Activated CD4-positive, CD25-positive, alpha-beta regulatory T cell treated with anti-CD3 and anti-CD28 coated beads, Interleukin-2, amount 50 U/mL, for 72 hours (primary cell): ENCODE measurements around the gene ZNF429.
"Not testable (repeated sequence)": the region's sequence is repeated elsewhere in the genome, so short reads cannot be mapped to it uniquely, and the experiment has no call there.

Experiments used
- DNase-seq: peaks from one replicate; pipeline ENCODE4 v3.0.0; 2021

Gene ZNF429

DNA sequence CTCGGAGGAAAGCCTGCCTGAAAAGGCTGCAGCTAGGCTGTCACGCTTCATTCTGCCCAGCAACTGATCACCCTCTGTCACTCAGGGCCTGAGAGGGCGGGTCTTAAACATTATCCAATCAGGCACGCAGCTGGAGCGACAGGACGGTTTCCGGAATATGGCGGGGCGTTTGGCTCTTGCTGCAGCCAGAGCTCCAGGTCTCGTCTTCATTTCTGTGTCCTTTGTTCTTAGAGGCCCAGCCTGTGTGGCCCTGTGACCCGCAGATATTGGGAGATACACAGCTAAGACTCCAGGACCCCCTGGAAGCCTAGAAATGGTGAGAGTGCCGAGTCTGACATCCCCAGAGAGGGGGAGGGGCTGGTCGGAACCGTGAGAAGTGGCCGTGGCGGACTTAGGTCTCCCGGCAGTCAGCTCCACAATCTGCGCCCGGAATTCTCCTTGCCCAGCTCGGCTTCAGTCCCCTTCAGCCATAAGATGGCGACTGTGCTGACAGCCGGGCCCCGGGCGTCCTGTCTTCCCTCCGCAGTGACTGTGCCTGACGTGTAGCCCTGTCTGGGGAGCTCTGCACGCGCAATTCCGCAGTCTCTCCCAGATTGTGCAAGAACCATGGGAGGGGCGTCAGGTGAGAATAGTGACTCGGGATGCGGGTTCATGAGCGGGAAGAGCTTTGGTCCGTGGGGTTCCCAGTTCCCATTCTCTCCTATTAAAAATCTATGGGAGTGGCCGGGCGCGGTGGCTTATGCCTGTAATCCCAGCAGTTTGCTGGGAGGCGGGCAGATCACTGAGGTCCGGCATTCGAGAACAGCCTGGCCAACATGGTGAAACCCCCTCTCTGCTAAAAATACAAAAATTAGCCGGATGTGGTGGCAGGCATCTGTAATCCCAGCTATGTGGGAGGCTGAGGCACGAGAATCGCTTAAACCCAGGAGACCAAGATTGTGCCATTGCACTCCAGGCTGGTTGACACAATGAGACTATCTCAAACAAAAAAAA is at the start of gene ZNF429:
Gene ZNF429 (plus strand): TSS at position 144 of the 993 bp plus-strand sequence. CDS start 170 bp downstream, at position 314.
- peak; percentile 82 for DNase-seq

GRCh38 chr19:21460686-21461085 is 44.7 kb upstream of the ZNF429 start:
- no peak for DNase-seq

- no peak for DNase-seq
These were observed 42.9 kb upstream of the ZNF429 start for GRCh38 chr19:21462540-21462939.

DNA sequence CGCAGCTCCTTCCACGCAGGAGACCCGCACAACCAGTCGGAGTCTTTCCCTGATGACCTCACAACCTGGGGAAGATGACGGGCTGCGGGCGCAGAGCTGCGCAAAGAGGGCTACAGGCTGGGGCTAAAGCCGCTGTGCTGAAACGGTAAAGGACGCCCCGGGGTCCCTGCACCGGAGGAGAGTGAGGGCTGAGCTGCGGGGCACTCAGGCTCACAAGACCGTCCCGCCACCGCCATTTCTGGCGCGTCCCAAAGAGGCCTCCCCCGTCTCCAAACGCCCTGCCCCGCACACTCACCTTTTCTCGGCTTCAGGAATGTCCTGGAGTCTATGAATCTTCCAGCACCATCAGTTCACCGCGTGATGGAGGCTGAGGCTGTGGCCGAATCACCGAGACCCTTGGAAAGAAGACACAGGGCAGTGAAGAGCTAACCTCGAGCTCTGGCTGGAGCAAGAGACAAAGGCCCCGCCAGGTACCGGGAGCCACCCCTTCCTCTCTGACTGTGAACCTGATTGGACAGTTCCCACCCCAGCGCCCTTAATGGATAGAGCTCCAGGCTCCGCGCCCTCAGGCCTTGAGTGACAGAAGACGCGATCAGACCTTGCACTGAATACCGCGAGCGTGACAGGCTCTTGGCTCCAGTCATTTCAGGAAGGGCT is 41.8 kb upstream of the ZNF429 start:
- peak; percentile 35 for DNase-seq

DNA sequence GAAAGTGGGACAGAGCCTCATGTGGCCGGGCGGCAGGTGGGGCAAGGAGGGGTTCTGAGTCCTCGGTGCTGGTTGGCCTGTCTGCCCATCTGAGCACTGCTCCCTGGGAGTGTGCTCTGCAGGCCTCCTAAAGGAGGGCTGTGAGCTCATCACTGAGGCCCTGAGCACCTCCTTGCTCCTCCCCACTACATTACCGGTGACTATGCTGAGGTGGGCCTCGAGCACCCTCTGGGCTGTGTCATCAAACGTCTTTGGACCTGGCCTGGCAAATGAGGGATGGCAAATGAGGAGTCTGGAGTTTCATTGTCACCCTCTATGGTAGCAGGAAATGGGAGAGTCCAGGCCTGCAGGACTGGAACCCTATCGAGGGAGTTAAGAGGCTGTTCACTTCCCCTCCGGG is 38.8 kb upstream of the ZNF429 start:
- no peak for DNase-seq

- no peak for DNase-seq
These were observed 36.6 kb upstream of the ZNF429 start for GRCh38 chr19:21468791-21469190.

DNA sequence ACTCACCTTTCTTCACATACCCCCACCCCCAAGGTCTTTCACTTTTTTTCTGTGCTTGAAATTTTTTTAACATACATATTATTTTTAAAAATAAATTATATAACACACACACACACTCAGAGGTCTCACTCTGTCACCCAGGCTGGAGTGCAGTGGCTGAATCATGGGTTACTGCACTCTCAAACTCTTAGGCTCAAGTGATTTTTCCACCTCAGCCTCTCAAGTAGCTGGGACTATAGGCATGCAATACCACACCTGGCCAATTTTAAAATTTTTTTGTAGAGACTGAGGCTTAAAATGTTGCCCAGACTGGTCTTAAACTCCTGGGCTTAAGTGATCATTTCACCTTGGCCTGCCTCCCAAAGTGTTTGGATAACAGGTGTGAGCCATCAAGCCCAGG is 32.9 kb upstream of the ZNF429 start:
- no peak for DNase-seq

DNA sequence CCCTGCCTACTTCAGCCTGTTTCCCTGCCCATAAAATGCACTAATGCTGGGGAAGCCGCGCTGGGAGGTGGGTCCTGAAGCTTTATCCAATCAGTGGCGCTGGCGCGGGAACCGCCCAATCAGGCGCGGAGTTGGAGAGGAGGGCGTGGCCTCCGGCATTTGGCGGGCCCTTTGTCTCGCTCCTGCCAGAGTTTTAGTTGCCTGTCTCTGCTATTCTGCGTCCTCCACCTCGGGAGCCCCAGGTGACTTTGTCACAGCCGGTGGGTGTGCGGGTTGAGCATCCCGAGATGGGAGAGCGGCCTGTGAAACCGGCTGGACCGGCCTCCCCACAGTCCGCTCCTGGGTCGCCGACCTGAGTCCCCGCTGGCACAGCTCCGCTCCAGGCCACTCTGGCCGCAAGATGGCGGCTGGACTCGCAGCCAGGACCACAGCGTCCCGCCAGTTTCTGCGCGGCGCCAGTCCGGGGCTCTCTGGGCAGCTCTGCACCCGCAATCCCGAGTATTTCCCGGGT is 30.7 kb upstream of the ZNF429 start:
- peak; percentile 84 for DNase-seq

DNA sequence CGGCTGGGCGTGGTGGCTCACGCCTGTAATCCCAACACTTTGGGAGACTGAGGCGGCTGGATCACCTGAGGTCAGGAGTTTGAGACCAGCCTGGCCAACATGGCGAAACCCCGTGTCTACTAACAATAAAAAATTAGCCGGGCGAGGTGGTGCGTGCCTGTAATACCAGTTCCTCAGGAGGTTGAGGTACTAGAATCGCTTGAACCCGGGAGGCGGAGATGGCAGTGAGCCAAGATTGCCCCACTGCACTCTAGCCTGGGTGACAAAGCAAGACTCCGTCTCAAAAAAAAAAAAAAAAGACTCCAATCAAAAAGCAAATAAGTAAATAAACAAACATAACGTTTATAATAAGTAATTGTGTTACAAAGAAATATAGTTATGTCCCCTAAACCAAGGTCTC is 23.0 kb upstream of the ZNF429 start:
- not testable (repeated sequence) for DNase-seq

DNA sequence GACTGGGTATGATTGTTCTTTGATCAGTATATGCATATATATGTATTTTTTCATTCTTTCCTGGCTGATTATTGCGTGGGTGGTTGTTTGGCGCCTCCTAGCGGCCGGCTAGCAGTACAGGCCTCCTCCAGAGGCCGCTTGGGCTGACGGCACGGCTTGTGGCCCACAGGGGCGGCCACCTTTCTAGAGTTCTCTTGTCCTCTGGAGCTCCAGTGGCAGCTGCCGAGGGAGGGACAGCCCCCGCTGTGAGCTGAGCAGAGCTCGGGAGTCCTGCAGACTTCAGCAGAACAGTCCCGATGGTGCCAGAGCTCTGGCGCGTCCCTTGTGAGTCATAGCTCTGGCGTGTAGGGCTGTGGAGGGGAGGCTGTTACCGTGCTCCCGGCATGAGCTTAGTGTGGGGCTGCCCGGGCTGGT is 22.5 kb upstream of the ZNF429 start:
- peak; percentile 69 for DNase-seq

GRCh38 chr19:21483589-21484170 is 21.7 kb upstream of the ZNF429 start:
- peak; percentile 75 for DNase-seq

DNA sequence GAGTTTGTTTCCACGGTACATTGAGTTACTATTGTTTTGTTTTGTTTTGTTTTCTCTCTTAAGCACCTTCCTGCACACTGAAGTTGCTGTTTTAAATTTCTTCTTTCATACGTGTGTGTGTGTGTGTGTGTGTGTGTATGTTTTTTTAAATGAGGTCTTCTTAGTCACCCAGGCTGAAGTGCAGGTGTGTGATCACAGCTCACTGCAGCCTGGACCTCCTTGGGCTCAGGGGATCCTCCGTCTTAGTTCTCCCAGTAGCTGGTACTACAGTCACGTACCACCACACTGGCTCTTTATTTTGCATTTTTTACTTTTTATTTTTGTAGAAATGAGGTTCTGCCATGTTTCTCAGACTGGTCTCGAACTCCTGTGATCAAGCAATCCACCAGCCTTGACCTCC is 20.8 kb upstream of the ZNF429 start:
- DNase-seq = no peak

DNA sequence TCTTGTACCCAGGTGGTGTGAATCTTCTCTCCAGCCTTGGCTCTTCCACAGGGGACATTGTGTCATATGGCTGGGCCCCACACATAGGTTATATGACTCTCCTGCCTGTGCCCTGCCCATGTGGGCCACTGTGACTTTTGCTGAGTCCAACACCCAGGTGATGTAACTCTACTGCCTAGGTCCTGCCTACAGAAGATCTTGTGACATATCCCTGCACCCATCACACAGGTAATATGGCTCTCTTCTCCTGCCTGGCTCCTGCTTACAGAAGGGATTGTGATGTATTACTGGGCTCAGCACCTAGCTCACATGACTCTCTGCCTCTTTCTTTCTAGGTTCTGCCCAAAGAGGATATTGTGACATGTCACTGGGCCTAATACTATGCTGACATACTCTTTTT is 19.5 kb upstream of the ZNF429 start:
- DNase-seq = no peak

DNA sequence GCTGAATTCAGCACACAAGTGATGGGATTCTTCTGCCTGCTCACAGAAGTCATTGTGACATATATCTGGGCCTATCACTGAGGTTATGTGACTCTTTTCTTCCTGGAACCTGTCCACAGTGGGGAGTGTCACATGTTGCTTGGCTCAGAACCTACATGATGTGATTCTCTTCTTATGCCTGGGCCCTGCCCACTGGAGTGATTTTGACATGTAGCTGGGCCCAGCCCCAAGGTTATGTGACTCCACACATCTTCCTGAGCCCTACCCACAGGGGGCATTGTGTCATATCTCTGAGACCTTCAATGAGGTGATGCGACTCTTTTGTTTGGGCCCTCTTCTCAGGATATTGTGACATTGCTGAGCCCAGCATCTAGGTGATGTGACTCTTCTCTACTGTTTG is 17.4 kb upstream of the ZNF429 start:
- DNase-seq = no peak

DNA sequence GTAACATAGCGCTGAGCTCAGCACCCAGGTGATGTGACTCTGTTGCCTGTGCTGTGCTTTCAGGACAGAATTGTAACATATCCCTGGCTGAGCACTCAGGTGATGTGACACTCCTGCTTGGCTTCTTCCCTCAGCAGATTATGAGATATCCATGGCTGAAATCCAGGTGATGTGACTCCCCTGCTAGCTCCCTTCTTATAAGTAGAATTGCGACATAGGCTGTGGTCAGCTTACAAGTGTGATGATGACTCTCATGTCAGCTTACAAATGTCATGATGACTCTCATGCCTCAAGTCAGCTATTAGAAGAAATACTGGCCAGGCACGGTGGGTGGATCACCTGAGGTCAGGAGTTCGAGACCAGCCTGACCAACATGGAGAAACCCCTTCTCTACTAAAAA is 14.3 kb upstream of the ZNF429 start:
- no peak for DNase-seq

- no peak for DNase-seq
These were observed 12.2 kb upstream of the ZNF429 start for GRCh38 chr19:21492947-21493906.

DNA sequence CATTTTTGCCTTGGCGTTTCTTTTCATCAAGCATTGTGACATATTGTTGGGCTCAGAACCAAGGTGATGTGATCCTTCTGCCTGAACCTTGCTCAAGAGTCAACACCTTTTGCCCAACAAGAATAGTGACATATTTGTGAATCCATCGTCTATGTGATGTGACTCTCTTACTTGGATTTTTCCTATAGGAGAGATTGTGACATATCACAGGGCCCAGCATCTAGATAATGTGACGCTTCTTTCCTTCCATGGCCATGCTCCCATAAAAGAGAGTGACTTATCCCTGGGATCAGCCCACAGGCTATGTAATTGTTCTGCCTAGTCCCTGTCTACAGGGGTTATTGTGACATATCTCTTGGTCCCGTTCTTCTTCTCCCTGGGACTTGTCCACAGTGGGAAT is 8.5 kb upstream of the ZNF429 start:
- no peak for DNase-seq

DNA sequence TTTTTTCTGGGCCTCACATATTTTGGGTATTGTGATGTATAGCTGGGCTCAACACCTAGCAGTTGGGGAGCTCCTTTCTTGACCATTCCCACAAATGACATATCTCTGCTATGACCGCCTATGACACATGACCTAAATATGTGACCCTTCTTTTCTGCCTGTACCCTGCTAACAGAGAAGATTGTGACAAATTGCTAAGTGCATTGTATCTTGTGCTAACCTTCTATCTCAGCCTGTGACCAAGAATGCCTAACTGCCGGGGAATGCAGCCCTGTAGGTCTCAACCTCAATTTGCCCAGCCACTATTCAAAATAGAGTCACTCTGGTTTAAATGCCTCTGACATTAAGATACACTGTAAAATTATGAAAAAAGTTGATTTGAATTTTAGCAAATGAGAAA is 6.8 kb upstream of the ZNF429 start:
- no peak for DNase-seq

DNA sequence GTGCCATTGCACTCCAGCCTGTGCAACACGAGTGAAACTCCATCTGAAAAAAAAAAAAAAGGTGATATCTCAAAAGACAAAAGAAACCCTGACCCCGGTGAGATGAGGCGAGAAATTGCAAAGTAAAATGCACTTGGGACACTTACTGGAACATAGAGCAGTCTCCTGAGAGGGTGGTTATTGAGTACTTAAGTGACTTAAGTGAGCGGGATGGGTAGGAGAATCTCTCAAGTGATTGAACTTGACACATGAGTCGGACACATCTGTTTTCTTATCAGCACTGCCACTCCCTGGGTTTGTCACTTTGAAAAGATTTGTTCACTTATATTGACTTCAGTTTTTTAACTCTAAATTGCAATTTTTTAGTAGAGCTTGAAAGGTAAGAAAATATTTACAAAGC is 2.8 kb downstream of the ZNF429 start:
- DNase-seq = no peak

DNA sequence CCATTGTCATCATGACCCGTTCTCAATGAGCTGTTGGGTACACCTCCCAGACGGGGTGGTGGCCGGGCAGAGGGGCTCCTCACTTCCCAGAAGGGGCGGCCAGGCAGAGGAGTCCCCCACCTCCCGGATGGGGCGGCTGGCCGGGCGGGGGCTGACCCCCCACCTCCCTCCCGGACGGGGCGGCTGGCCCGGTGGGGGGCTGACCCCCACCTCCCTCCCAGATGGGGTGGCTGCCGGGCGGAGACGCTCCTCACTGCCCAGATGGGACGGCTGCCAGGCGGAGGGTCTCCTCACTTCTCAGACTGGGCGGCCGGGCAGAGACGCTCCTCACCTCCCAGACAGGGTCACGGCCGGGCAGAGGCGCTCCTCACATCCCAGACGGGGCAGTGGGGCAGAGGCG is 5.7 kb downstream of the ZNF429 start:
- DNase-seq = not testable (repeated sequence)

DNA sequence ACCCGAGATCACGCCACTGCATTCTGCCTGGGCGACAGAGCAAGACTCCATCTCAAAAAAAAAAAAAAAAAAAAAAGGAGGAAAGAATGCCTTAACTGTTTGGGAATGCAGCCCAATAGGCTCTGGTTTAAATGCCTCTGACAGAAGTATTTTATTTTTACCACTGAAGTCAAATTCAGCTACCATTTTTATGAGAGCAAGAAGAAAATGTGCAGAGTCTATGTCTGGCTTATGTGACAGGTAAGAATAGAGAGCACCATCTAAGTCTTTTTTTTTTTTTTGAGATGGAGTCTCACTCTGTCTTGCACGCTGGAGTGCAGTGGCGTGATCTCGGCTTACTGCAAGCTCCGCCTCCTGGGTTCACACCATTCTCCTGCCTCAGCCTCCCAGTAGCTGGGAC is 7.2 kb downstream of the ZNF429 start:
- DNase-seq = not testable (repeated sequence)

GRCh38 chr19:21513651-21514050 is 8.2 kb downstream of the ZNF429 start:
- no peak for DNase-seq
